GDM1 (cell line): ENCODE data around the gene ATG9B.

Experiments
- DNase-seq: peaks from one replicate; lab custom pipeline; 2025; lab: John Stamatoyannopoulos, UW

The ATG9B gene

GRCh38 chr7:150978126-150978789 lies 46.0 kb downstream of the ATG9B start, which contains the start of gene KCNH2:
Gene KCNH2 (minus strand): TSS chr7:150978321. CDS start chr7:150977913, 408 bp downstream.
- no peak for DNase-seq

DNA sequence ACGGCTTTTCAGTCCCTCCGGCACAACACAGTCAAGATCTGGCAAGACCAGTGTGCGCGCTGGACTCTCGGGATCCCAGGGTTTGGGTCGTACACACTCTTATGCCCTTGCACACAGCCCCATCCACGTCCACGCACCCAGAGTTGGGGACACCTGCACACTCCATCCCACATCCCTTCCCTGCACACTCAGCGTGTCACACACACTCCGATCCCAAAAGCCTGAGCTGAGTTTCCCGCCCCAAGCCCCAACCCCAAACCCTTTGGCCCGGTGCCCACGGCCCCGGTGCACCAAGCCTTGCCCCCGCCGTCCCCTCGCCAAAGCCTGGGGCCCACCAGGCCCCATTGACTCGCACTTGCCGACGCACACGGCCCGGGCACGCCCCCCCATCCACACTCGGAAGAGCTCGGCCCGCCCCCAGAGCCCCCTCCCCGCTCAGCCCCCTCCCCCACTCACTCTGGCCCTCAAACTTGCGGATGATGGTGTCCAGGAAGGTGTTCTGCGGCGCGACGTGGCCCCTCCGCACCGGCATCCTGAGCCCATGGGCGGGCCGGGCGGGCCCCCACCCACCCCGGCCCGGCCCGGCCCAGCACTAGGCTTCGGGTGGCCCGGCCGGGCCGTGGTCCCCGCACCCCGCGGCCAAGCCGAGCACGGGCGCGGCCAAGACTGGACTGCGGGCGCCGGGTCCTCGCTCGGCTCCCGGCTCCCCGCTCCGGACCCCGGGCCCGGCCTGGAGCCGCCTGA lies 46.7 kb downstream of the ATG9B start:
- DNase-seq, result no peak

DNA sequence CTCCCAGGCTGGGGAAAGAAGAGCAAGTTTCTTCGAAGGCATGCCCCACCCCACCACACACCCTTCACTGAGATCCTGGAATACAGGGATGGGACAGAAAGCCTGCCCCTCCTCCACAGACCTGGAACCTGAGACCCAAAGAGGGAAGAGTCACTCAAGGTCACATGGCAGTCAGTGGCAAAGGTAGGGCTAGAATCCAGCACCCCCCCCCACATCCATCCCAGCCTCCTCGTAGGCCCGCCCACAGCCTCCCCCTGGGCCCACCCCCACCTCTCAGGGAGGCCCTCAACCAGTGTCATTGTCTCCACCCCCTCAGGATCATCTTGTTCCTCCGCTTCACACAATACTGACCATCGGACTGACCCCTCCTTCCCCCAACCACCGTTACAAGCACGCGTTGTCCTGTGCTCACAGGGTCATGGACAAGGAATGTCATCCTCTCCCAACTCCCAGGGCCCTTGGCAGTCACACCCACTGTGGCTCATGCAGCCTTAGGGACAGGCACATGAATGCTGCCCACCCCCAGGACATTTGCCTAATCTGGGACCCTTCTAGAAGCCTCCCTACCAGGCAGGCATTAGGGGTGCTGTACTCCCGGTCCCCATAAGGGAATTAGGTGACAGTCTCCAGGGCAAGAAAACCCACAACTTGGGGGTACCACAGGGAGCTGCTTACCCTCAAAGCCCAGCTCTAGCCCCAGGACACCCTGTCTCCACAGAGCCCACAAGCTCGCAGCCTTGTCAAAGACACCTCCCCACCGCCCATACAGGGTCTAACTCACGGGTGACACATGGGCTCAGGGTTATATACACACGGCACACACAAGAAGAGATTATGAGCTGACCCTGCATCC lies 47.5 kb downstream of the ATG9B start:
- DNase-seq, result no peak

DNA sequence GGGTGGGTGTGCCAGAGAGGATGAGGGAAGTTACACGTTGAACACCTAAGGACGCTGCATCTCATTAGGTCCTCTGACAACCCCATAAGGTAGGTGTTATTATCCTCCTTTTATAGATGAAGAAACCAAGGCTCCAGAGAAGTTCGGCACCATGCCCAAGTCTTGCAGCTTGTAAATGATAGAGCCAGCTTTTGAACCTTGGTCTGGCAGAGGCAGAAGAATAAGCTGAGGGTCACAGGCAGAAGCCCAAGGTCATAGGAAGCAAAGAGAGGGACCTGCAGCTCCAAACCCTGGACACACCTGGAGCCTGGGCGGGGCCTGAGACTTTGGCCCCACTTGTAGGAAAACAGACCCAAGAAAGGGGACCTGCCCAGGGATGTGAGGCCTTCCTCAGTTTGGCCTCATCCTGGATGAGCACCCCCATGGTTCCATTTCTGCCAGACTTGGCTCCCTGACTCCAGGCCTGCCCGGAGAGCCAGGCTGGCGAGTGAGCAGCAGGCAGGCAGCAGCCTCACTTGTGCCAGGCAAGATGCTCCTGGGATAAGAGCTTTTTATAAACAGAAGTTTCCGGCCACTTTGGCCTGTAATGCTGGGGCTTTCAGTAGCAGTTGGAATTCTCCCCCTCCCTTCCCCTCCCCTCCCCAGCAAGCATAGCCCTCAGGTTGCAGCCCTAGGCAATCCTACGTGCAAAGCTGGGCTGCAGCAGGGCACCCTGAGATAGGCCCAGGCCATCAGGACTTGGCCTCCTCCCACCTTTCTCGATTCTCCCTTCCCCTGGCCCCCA lies 48.6 kb downstream of the ATG9B start:
- DNase-seq, result no peak

DNA sequence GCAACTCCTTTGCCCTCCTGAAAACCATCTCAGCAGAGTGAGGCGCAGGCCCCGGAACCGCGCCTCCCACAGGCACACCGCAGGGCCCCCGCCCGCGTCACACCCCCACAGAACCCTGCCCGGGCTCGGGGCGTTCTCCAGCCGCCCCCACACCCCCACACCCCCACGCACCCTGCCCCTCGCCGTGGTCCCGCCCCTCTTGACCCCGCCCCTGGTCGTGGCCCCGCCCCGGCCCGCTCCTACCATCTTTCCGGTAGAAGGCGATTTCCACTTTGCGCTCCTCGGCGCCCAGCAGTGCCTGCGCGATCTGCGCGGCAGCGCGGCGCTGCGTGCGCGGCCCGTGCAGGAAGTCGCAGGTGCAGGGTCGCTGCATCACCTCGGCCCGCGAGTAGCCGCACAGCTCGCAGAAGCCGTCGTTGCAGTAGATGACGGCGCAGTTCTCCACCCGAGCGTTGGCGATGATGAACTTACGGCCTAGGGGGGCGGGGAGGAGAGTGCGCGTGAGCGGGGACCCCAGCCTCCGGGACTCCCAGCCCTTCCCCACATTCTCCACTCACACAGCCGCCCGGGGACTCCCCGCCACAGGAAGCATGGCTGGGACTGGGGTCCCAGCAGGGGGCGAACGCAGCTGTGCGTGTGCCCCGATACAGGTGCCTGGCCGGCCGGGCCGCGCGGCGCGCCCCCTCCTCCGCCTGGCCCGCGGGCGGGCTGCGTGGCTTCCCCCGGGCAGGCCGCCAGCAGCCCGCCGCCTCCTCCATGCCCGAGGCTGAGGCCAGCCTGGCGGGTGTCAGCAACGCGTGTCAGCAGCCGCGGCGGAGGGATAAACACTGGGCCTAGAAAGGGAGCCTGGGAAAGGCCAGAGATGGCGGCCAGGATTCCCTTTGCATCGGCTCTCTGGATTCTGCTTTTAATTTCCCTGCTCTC lies 49.6 kb downstream of the ATG9B start:
- DNase-seq, result no peak

- no peak for DNase-seq
These were observed 50.5 kb downstream of the ATG9B start for GRCh38 chr7:150973571-150974451.

GRCh38 chr7:150972741-150973140 lies 51.6 kb downstream of the ATG9B start:
- no peak for DNase-seq

- DNase-seq, result no peak
These were observed 52.2 kb downstream of the ATG9B start for GRCh38 chr7:150972023-150972468.

DNA sequence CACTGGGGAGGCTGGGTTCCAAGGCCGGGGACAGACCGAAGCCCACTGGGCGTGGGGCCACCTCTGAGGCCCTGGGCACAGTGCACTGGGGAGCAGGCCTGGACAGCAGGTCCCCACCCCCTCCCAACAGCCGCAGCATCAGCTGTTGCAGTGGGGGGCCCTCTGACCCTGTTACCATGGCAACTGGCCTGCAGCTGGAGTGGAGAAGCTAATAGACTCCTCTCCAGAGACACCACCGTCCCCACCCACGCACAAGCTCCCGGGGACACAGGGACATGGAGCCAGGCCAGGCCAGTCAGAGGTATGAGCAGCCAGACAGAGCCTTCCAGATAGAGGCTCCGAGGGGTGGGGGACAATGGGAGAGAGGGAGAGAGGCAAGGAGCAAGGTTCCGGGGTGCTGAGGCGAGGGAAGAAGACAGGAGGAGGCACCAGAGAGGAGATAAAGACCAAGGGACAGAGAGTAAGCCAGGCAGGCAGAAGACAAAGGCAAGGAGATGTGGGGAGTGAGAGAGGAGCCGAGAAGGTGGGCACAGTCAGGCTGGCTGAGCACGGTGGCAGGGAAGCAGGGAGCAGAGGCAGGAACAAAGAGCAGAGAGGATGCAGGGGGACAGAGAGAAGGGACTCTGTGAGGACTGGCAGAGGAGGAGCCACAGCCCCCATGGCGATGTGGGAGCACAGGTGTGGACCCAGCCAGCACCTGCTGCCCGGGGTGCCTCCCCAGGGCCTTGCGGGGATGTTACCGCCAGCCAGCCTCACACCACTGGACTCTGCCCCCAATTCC lies 52.9 kb downstream of the ATG9B start:
- DNase-seq, result no peak

DNA sequence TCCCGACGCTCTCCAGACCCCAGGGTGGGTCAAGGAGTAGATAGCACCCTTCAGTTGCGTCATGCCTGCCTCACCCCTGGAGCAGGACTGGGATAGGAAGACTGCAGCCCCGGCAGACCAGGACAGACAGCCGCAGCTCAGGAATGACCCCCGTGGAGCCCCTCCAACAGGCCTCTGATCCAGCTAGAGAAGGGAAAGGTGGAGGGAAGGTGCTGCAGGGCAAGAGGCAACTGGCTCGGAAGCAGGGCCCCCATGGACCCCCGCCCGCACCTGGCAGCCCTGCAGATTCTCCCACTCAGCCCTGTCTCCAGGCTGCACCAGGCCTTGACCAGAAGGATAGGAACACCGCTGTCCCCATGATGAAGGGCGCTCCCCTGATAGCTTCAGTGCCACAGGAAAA lies 53.9 kb downstream of the ATG9B start:
- no peak for DNase-seq

- DNase-seq, result no peak
These were observed 54.8 kb downstream of the ATG9B start for GRCh38 chr7:150969475-150969874.

GRCh38 chr7:150968734-150969372 lies 55.4 kb downstream of the ATG9B start:
- DNase-seq, result no peak

DNA sequence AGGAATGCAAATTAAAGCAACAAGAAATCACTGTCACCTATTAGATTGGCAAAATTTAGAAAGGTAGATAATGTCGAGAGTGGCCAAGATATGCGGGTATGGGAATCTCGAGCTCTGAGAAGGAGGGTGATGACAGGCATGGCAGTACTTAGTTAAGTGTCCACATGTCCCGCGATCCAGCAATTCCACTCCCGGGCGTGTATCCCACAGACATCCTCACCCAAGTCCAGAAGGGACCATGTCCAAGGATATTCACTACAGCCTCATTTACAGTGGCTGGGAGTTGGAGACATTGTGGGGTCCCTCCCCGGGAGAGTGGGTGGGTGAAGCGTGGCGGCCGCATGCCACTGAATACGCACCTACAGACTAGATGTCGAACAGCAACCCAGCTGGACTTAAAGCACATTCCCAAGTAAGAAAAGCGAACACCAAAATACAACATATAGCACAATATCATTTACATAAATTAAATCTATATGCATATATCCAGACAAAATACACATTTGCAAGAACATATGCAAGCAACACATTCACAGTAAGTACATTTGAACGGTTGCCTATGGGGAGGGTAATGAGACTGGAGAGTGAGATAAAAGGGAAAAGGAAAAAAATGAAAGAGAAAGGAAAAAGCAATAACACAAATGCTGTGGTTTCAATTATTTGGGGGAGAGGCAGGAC lies 56.1 kb downstream of the ATG9B start:
- DNase-seq, result no peak

GRCh38 chr7:150967349-150967748 lies 56.9 kb downstream of the ATG9B start:
- no peak for DNase-seq

DNA sequence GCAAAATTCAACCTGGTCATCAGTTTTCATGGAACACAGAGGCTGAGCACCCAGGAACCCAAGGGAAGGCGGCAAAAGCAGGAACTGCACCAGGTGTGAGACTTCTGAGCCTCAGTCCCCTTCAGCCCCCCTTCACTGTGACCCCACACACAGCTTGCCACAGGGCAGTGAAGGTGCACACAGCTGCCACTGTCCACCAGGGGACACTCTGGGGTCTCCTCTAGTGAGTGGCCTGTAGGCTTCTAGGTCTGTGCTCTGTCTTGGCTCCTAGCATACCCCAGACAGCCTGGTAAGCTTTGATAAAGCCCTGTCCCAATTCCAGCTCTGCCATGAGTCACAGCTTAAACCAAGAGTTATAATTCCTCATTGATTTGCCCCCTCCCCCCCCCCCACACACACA lies 58.3 kb downstream of the ATG9B start:
- no peak for DNase-seq

DNA sequence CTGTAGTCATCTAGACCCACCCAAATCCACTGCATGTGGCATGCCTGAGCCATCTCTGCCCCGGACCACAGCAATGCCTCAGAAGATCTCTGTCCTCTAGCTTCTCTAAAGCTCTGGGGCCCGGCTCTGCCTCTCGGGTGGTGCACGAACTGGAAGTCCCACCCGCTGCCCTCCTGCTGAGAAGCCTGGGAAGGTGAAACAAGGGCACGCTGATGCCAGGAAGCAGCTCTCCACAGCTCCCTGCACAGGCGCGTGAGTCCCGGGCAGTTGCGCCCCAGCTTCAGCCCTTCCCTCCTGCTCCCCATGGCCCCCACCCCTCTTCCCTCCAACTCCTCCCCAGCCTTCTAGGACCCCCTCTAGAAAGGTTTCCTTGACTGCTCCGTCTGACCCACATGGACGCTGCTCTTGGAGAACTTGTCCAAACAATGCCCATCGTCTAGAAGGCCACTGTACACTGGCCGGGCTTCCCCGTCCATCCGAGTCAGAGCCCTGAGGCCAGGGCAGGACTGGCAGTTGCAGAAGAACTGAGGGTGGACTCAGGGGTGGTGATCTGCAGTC lies 58.9 kb downstream of the ATG9B start:
- DNase-seq, result no peak
